KOPT-K1 (cell line): ENCODE data around the gene VASH1.

ENCODE experiments used
- H3K27ac ChIP-seq: fragments of 200-600 bp; sonication (generic); 2 replicates; pipeline ENCODE4 v1.5.1; 2016; ENCODE audit warnings: antibody characterized with exemption, mild to moderate bottlenecking, low read depth, low read length; ENCODE audit not compliant: poor library complexity, severe bottlenecking
- H3K36me3 ChIP-seq: fragments of 200-600 bp; sonication (generic); 2 replicates; pipeline ENCODE4 v1.5.1; 2017; ENCODE audit warnings: antibody characterized with exemption, mild to moderate bottlenecking, low read length, moderate library complexity; ENCODE audit not compliant: insufficient read depth
- H3K9me3 ChIP-seq: fragments of 200-600 bp; sonication (generic); 2 replicates; pipeline ENCODE4 v1.5.1; 2017; ENCODE audit warnings: antibody characterized with exemption, low read length, mild to moderate bottlenecking; ENCODE audit not compliant: insufficient read depth, poor library complexity, severe bottlenecking

Gene VASH1

DNA sequence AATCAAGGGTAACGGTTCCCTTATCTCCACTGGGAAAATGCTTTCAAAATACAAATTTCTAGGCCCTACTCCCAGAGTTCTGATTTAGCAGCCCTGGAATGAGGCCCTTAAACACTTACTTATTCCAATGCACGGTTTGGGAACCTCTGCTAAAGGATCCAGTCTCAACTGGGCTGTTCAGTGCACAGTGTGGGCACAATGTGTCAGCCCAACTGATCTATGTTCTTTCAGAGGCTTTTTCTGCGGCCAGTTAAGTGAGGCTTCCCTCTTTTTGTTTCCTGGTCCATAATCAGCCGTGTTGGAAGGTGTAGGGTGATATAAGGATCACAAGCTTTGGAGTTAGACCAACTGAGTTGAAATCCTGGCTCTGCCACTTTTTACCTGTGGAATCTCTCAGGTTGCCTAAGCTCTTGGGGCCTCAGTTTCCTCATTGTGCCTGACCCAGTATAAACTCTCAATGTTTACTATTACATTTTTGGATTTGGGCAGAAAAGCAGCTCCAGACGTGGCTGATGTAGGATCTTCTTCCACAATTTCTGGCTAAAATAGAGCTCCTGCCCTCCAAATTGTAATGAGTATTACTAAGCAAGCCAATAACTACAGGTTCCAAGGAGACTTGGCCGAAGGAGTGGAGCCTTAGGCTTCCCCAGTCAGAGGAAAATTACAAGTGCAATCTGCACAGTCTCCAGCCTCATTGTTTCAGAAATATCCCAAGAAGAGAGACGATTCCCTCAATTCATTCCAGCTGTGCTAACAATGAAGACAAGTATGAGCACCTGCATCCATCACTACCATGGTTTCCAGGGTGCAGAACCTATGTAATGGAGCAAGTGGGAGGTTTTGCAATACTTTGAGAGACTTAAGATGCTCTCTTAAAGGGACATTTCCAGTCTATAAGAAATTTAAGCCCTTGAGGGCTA lies 53.7 kb downstream of the VASH1 start:
- no peak overlapping the region for H3K27ac ChIP-seq
- no peaks in the 10 kb centered on the region for H3K9me3 ChIP-seq
- H3K36me3 ChIP-seq = no peaks in the 10 kb centered on the region

DNA sequence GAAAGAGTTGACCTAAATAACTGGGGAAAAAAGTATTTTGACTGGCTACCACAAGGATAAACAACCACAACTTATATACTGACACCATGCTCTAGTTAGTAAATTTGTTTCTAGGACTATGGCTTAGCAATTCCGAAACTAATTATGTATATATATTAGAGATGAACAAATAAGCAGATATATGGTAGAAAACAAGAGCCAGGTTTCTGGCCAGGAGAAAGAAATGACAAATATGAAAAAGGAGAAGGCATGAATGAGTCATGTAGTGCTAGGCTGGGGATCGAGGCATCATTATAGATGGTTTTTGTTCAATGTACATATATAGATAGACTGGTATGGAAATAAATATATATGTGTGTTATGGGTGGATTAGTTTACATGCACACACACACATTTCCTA lies 59.4 kb downstream of the VASH1 start:
- peaks cover 4% of the 10 kb centered on the region for H3K9me3 ChIP-seq
- H3K36me3 ChIP-seq = no peaks in the 10 kb centered on the region
- H3K27ac ChIP-seq = no peak overlapping the region

DNA sequence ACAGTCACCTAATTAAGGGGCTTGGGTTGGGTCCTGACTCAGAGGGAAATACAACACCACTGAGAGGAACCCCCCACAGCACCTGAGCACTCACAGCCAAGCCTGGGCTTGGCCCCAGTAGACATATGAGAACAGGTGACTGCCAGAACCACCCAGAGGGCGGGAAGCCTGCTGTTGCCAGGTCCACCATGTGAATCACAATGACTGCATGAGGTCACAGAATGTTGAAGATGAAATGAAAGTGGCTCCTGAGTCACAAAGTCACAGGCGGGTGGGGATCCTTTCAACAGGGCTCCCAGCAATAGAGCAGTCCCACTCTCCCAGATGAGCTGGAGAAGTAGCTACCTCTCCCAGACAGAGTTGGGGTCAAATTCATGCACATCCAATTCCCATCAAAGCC lies 64.9 kb downstream of the VASH1 start, which contains the start of gene LRRC74A:
LRRC74A (plus strand) TSS at position 287 of the 400 bp plus-strand sequence. CDS start 290 bp downstream, outside the sequence.
- Histone ChIP-seq H3K9me3 (peaks cover 4% of the 10 kb centered on the region), H3K36me3 (no peaks in the 10 kb centered on the region), H3K27ac (no peak within 1 kb of the TSS)

DNA sequence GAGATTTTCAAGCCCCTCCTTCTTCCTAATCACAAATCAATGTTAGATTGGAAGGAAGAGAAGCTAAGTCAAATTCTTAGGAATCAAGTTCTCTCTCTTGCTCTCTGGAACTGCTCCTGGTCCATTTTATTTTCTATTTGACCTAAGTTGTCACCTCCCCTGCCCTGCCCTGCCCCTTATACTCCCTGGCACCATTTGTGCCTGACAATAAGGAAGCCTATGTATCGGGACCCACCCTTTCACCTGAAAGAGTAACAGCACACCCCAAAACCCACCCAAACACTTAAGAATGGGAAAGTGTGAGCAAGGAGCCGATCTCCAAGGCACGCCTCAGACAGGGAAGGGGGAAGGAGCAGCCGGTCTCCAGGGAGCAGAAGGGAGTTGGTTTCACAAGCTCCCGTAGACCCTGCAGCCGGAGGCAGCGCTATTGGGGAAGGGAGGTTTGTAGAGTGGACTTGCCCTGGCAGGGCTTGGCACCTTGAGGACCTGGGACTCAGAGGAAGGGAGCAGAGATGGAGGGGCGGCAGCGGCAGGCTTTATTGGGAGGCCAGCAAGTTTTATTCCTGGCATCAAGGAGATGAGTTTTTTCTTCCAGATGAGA lies 66.5 kb downstream of the VASH1 start:
- Histone ChIP-seq H3K9me3 (peaks cover 14% of the 10 kb centered on the region), H3K36me3 (no peaks in the 10 kb centered on the region), H3K27ac (no peak overlapping the region)

DNA sequence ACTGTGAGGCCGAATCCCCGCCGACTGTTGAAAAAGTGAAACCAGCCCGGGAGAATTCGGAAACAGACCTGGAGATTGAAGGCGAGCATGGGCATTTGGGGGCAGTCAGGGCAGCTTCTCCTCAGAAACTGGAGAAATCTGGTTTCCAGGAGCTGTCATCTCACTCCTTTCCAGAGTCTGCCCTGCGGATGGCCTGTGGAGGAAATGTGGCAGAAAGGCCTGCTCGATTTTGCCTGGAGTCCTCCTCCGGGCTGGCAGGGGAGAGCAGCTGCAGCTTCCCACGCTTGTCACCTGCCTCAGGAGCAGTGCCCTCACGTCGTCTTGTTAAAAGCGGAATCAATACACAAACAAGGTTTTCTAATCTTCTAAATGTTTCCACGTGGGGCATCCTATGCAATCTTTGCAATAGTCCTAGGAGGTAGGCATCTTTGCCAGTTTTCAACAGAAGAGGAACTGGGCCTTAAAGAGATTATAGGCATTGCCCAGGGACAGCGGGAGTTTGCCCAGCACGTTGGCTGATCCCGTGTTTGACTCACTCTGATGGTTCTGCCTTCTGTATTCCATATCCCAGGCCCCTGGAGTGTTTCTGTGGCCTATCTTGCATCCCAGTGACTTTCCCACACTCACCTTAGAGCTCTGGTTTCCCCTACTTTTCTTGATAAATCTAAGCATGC lies 67.2 kb downstream of the VASH1 start:
- H3K36me3 ChIP-seq = no peaks in the 10 kb centered on the region
- H3K9me3 ChIP-seq = peaks cover 11% of the 10 kb centered on the region
- no peak overlapping the region for H3K27ac ChIP-seq

DNA sequence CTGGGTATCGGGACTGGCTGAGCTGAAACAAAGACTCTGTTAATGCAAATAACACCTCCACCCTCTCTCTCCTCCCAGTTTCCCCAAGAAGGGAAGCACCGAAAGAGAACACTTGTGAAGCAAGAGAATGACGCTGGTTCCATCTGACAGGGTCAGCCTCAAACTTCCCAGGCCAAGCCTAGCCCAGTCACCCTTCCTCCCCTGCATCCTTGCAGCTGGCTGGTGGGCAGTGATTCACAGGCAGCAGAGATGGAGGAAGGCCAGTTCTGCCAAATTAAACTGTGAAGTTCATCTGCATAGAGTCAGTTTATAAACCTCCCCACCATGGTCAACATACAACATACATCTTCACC lies 67.7 kb downstream of the VASH1 start:
- Histone ChIP-seq H3K27ac (no peak overlapping the region), H3K36me3 (no peaks in the 10 kb centered on the region), H3K9me3 (peaks cover 11% of the 10 kb centered on the region)

DNA sequence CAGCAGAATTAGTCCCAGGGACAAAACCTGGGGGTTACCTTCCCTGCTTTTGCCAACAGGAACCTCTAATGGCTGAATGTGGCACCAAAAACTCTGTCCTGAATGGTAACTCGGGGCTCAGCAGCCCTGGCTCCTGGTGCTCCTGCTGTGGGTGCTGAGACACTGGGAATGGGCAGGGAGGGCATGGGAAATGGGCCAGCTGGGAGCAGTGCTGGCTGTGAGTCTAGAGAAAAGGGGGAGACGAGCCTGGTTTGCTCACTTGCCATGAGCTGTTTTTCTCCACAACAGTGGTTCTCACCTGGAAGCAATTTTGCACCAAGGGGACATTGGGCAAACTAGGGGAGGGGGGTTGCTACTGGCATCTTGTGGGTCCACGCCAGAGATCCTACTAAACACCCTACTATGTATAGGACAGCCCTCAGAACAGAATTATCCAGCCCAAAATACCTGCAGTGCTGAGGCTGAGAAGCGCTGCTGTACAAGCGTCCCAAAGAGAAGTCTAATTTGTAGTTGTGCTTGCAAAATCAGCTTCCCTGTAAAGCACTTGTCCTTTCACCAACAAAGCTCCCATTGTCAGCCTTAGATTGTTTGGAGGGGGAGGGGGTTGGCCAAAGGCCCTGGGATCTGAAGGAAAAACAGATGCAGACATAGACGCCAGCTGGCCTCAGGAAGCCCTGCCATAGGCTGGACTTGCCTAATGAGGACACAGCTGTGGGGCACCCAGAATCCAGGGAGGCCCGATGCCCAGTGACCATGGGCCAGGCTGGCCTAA lies 68.6 kb downstream of the VASH1 start:
- Histone ChIP-seq H3K36me3 (no peaks in the 10 kb centered on the region), H3K27ac (no peak overlapping the region), H3K9me3 (peaks cover 11% of the 10 kb centered on the region)

DNA sequence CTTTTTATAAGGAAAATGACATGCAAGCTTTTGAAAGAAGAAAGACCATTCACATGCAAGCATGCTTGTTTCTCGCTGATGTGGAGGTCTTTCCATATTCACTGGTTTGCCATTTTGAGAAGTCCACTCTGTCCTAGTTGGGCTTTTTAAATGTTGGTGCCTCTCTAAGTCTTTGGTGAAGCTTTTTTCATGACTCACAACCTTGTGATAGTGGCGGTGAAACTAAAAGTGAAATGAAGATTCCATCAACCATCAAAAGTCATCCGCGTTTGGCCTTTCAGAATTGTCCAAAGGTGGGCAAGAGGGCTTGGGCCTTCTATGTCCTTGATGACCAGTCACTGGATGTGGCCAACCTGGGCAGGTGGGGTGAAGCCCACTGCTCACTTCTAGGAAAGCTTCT lies 69.3 kb downstream of the VASH1 start:
- peaks cover 11% of the 10 kb centered on the region for H3K9me3 ChIP-seq
- H3K36me3 ChIP-seq = no peaks in the 10 kb centered on the region
- H3K27ac ChIP-seq = no peak overlapping the region

DNA sequence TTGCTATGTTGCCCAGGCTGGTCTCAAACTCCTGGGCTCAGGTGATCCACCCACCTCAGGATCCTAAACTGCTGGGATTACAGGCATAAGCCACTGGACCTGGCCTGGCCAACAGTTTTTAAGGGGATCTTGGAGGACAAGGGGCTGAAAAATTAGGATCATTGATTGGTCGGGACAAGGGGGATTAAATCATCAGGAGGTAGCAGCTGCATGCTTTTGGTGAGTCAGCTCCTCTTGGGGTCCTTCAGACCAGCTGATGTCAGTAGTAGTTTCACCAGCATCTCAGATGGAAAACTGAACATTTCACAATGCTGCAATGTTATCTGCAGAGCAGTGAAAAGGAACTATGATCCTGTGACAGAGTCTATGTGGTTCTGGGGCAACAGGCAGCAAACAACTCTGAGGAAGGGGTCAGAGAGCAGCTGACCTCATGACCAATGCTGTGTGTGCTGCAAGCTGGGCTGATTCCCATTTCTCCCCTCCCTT lies 71.3 kb downstream of the VASH1 start:
- Histone ChIP-seq H3K36me3 (no peaks in the 10 kb centered on the region), H3K9me3 (peaks cover 11% of the 10 kb centered on the region), H3K27ac (no peak overlapping the region)
